SK-N-SH (cell line): ENCODE measurements around the gene CYSTM1. TPM values are rescaled to one million over a fixed set of nuclear protein-coding genes. Genes with fewer than 3 reads are reported as not detected.

Experiments used
- CTCF ChIA-PET: fragments of 300-600, 350-600 bp; formaldehyde crosslinking; extraction: SDS; loops from one replicate; lab custom pipeline; 2021; lab: Yijun Ruan, JAX
- POLR2A ChIA-PET: fragments of 350-600 bp; sonication (Branson Sonifier 250); formaldehyde crosslinking; extraction: SDS; loops from one replicate; lab custom pipeline; 2020; ENCODE audit warnings: antibody characterized with exemption, inconsistent platforms; lab: Yijun Ruan, JAX
- DNase-seq: peaks from one replicate; pipeline ENCODE4 v3.0.0; 2012
- H2AFZ ChIP-seq: fragments of 200-600 bp; sonication (generic); 2 replicates; pipeline ENCODE4 v1.8.1; 2016; ENCODE audit warnings: antibody characterized with exemption, mild to moderate bottlenecking, low read depth
- H3F3A ChIP-seq: fragments of 200-600 bp; sonication (generic); replicated peaks from 2 replicates; pipeline ENCODE3; 2016; ENCODE audit warnings: antibody characterized with exemption, mild to moderate bottlenecking; ENCODE audit not compliant: insufficient read depth
- H3K27ac ChIP-seq, 2 experiments: fragments of 200-500 bp in 1 of 2; fragments of 200-600 bp in 1 of 2; sonication (Bioruptor generic) in 1 of 2; sonication (generic), shearing (Covaris generic) in 1 of 2; 2 replicates each; pipeline versions ENCODE4 v1.5.1 to v1.6.1; 2014 to 2016; ENCODE audit warnings: low read depth in 2 of 2, inconsistent platforms in 1 of 2, low read length in 1 of 2, mild to moderate bottlenecking in 1 of 2, mixed read lengths in 1 of 2
- H3K27me3 ChIP-seq: fragments of 200-600 bp; sonication (generic), shearing (Covaris generic); 2 replicates; pipeline ENCODE4 v1.6.1; 2016; ENCODE audit warnings: mixed run types; ENCODE audit not compliant: insufficient read depth
- H3K36me3 ChIP-seq, 2 experiments: fragments of 200-500 bp in 1 of 2; fragments of 200-600 bp in 1 of 2; sonication (Bioruptor generic) in 1 of 2; sonication (generic) in 1 of 2; replicated peaks in 1 of 2; 2 replicates each; pipeline versions ENCODE3 to v1.5.1; 2014 to 2016; ENCODE audit warnings: low read length in 1 of 2, mild to moderate bottlenecking in 1 of 2; ENCODE audit not compliant: insufficient read depth in 2 of 2, control insufficient read depth in 1 of 2
- H3K4me1 ChIP-seq, 2 experiments: fragments of 200-500 bp in 1 of 2; fragments of 200-600 bp in 1 of 2; sonication (Bioruptor generic) in 1 of 2; sonication (generic), shearing (Covaris generic) in 1 of 2; 2 replicates each; pipeline versions ENCODE4 v1.5.1 to v1.6.1; 2014 to 2016; ENCODE audit warnings: low read depth in 1 of 2, low read length in 1 of 2, mixed run types in 1 of 2; ENCODE audit not compliant: insufficient read depth in 2 of 2, control insufficient read depth in 1 of 2
- H3K4me2 ChIP-seq: fragments of 200-600 bp; sonication (generic), shearing (Covaris generic); 2 replicates; pipeline ENCODE4 v1.6.1; 2017; ENCODE audit warnings: mixed run types
- H3K4me3 ChIP-seq, 2 experiments: fragments of 200-500 bp in 1 of 2; fragments of 200-600 bp in 1 of 2; sonication (Bioruptor generic) in 1 of 2; sonication (generic), shearing (Covaris generic) in 1 of 2; 2 replicates each; pipeline versions ENCODE4 v1.5.1 to v1.8.1; 2014 to 2016; ENCODE audit warnings: low read depth in 2 of 2, inconsistent platforms in 1 of 2, low read length in 1 of 2, mild to moderate bottlenecking in 1 of 2, mixed read lengths in 1 of 2, moderate library complexity in 1 of 2
- H3K79me2 ChIP-seq: fragments of 200-600 bp; sonication (generic); 2 replicates; pipeline ENCODE4 v1.8.1; 2017; ENCODE audit warnings: mild to moderate bottlenecking; ENCODE audit not compliant: insufficient read depth
- H3K9ac ChIP-seq: fragments of 200-600 bp; sonication (generic); 2 replicates; pipeline ENCODE4 v1.6.1; 2017; ENCODE audit warnings: mixed run types
- H3K9me2 ChIP-seq: fragments of 200-600 bp; sonication (generic); 2 replicates; pipeline ENCODE4 v1.6.1; 2017; ENCODE audit warnings: mixed run types
- H3K9me3 ChIP-seq: fragments of 200-600 bp; sonication (generic); 2 replicates; pipeline ENCODE4 v1.6.1; 2017; ENCODE audit warnings: mixed run types, mild to moderate bottlenecking, moderate library complexity
- H4K20me1 ChIP-seq: fragments of 200-600 bp; sonication (generic); 2 replicates; pipeline ENCODE4 v1.6.1; 2017; ENCODE audit warnings: mild to moderate bottlenecking, mixed run types; ENCODE audit not compliant: insufficient read depth
- ELF1 ChIP-seq: IDR thresholded peaks from 2 replicates; pipeline ENCODE4 v1.4.0; 2012
- EZH2phosphoT487 ChIP-seq: fragments of 200-600 bp; sonication (generic); IDR thresholded peaks from 2 replicates; pipeline ENCODE4 v1.6.1; 2017; ENCODE audit warnings: low read depth, mixed run types, mild to moderate bottlenecking, antibody characterized with exemption, moderate library complexity, borderline replicate concordance
- FOSL2 ChIP-seq: IDR thresholded peaks from 2 replicates; pipeline ENCODE4 v1.4.0; 2012; ENCODE audit warnings: low read depth, mild to moderate bottlenecking, moderate library complexity, borderline replicate concordance
- FOXM1 ChIP-seq: IDR thresholded peaks from 2 replicates; pipeline ENCODE4 v1.4.0; 2012; ENCODE audit warnings: low read depth, mild to moderate bottlenecking
- GABPA ChIP-seq: IDR thresholded peaks from 2 replicates; pipeline ENCODE4 v1.4.0; 2012; ENCODE audit warnings: low read depth, mild to moderate bottlenecking
- GATA2 ChIP-seq: sonication (generic); formaldehyde crosslinking; IDR thresholded peaks from 2 replicates; pipeline ENCODE4 v1.5.0; 2020; ENCODE audit warnings: mild to moderate bottlenecking, missing genetic modification reagents
- MXI1 ChIP-seq: IDR thresholded peaks from 2 replicates; pipeline ENCODE4 v1.6.1; 2012; ENCODE audit warnings: mild to moderate bottlenecking, low read depth, low read length, improper control_type of control experiment
- NFIC ChIP-seq: IDR thresholded peaks from 2 replicates; pipeline ENCODE4 v1.4.0; 2012; ENCODE audit warnings: borderline replicate concordance
- RAD21 ChIP-seq: IDR thresholded peaks from 2 replicates; pipeline ENCODE4 v1.6.1; 2012; ENCODE audit warnings: mild to moderate bottlenecking, low read length
- RFX5 ChIP-seq: IDR thresholded peaks from 2 replicates; pipeline ENCODE4 v1.6.1; 2012; ENCODE audit warnings: mild to moderate bottlenecking, improper control_type of control experiment, low read length
- SIN3A ChIP-seq: IDR thresholded peaks from 2 replicates; pipeline ENCODE4 v1.6.1; 2012; ENCODE audit warnings: low read depth, mild to moderate bottlenecking, low read length, moderate library complexity, borderline replicate concordance
- TAF1 ChIP-seq: IDR thresholded peaks from 2 replicates; pipeline ENCODE4 v1.6.1; 2012; ENCODE audit warnings: low read depth, mild to moderate bottlenecking, low read length, moderate library complexity, borderline replicate concordance
- TCF12 ChIP-seq: IDR thresholded peaks from 2 replicates; pipeline ENCODE4 v1.4.0; 2012
- TEAD4 ChIP-seq: IDR thresholded peaks from 2 replicates; pipeline ENCODE4 v1.4.0; 2012; ENCODE audit warnings: mild to moderate bottlenecking, borderline replicate concordance; ENCODE audit not compliant: insufficient read depth
- YY1 ChIP-seq: IDR thresholded peaks from 2 replicates; pipeline ENCODE4 v1.4.0; 2012; ENCODE audit warnings: low read depth, mild to moderate bottlenecking
- WGBS: methylation state at CpG from one replicate; pipeline ENCODE4 v1.1.6; 2017; ENCODE audit warnings: low lambda C conversion rate; 5-methylcytosine and 5-hydroxymethylcytosine counted together
- polyA plus RNA-seq, 3 experiments: library from polyadenylated mRNA; depleted of rRNA; stranded (reverse); fragments of >200 nt; gene quantifications; 2 replicates each; pipeline ENCODE4 v1.2.3, GENCODE V29; 2012
- TF ChIP-seq, protein P1 (sequence below): fragments of 200-600 bp; sonication (generic); IDR thresholded peaks from 2 replicates; pipeline ENCODE4 v1.6.1; 2017; ENCODE audit warnings: antibody characterized with exemption, mild to moderate bottlenecking, moderate library complexity
- TF ChIP-seq, protein P2 (sequence below): fragments of 150-350 bp; IDR thresholded peaks from 2 replicates; pipeline ENCODE4 v1.6.1; 2017; ENCODE audit warnings: antibody characterized with exemption, low read length, low read depth, borderline replicate concordance
- TF ChIP-seq, protein P3 (sequence below): IDR thresholded peaks from 2 replicates; pipeline ENCODE4 v1.4.0; 2012; ENCODE audit warnings: low read depth, borderline replicate concordance
- TF ChIP-seq, protein P4 (sequence below): fragments of 150-350 bp; IDR thresholded peaks from 2 replicates; pipeline ENCODE4 v1.6.1; 2016; ENCODE audit warnings: mild to moderate bottlenecking, low read depth, low read length
- TF ChIP-seq, protein P5 (sequence below): IDR thresholded peaks from 2 replicates; pipeline ENCODE4 v1.4.0; 2012; ENCODE audit warnings: low read depth

CYSTM1 gene
- polyA plus RNA-seq, 1 of the 3 experiments (the other 2 are of a cell fraction): 27.1 TPM

DNA sequence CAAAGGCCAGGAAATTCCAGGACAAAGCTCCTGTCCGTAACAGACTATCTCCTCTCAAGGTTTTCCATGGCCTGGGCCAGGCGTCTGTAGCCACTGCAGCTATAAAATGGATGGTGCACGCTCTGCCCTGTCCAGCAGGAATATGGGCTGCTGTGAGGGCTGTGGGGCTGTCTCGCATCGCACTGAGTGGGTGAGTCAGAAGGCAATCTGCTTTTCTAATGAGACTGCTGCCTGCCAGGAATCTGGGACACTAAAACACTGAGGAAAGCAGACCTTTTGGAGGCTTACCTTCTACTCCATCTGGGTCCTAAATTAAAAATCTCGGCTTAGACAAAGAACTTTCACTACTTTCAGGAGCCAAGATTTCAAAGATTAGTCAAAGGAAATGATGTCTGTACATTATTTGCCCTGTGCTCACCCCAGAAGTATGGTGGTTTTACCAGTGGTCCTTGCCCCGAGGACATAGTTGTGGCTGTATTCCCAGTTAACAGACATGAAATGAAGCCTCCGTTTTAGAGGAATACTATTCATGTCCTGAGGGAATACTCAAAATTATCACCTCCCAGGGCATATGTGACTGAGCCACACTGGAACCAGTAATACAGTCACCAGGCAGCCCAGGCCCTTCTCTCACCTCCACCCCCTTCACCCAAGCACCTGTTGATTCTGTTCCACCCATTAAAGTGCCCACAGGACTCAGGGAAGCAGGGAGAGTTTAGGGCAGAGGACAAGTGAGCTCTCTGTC is 71.6 kb downstream of the CYSTM1 start (continued):
- TF ChIP-seq, protein P1, sequence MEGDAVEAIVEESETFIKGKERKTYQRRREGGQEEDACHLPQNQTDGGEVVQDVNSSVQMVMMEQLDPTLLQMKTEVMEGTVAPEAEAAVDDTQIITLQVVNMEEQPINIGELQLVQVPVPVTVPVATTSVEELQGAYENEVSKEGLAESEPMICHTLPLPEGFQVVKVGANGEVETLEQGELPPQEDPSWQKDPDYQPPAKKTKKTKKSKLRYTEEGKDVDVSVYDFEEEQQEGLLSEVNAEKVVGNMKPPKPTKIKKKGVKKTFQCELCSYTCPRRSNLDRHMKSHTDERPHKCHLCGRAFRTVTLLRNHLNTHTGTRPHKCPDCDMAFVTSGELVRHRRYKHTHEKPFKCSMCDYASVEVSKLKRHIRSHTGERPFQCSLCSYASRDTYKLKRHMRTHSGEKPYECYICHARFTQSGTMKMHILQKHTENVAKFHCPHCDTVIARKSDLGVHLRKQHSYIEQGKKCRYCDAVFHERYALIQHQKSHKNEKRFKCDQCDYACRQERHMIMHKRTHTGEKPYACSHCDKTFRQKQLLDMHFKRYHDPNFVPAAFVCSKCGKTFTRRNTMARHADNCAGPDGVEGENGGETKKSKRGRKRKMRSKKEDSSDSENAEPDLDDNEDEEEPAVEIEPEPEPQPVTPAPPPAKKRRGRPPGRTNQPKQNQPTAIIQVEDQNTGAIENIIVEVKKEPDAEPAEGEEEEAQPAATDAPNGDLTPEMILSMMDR: no peak
- TF ChIP-seq MXI1: peak; percentile 40; the same call in 1 of the 2 replicates
- no peak for TF ChIP-seq FOXM1
- TF ChIP-seq, protein P2, sequence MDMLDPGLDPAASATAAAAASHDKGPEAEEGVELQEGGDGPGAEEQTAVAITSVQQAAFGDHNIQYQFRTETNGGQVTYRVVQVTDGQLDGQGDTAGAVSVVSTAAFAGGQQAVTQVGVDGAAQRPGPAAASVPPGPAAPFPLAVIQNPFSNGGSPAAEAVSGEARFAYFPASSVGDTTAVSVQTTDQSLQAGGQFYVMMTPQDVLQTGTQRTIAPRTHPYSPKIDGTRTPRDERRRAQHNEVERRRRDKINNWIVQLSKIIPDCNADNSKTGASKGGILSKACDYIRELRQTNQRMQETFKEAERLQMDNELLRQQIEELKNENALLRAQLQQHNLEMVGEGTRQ: no peak
- TF ChIP-seq RFX5: no peak
- TF ChIP-seq, protein P3, sequence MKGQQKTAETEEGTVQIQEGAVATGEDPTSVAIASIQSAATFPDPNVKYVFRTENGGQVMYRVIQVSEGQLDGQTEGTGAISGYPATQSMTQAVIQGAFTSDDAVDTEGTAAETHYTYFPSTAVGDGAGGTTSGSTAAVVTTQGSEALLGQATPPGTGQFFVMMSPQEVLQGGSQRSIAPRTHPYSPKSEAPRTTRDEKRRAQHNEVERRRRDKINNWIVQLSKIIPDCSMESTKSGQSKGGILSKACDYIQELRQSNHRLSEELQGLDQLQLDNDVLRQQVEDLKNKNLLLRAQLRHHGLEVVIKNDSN: no peak

DNA sequence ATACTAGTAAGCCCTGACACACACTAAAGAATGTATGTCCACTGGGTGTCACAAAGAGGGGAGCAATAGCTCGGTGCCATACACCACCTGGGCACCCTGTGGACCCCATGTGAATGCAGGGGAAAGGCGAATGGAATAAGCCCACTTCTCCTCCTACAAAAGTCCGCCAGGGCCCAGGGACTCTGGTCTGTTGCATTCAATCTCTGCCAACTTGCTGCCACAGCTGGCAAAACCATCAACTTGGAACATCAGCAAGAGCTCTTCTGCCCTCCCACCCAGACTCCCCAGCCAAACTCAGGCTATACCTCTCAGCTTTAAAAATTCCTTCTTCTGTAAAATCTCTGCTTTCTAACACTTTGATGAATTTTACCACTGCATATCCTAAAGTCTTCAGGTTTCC is 73.4 kb downstream of the CYSTM1 start:
- Histone ChIP-seq H3K27ac (no peak overlapping the region), H3K27me3 (no peaks in the 10 kb centered on the region), H3K4me2 (no peak overlapping the region), H3K4me3 (no peak overlapping the region), H3K4me1 (peaks cover 22 to 36% of the 10 kb centered on the region in 2 experiments), H2AFZ (no peak overlapping the region), H3K9me2 (no peaks in the 10 kb centered on the region), H3K9ac (no peak overlapping the region), H4K20me1 (no peaks in the 10 kb centered on the region), H3K79me2 (peaks cover 50% of the 10 kb centered on the region; the same call in 1 of the 2 replicates), H3K36me3 (peaks cover 11 to 18% of the 10 kb centered on the region in 2 experiments), H3F3A (peaks cover 63% of the 10 kb centered on the region), H3K9me3 (no peaks in the 10 kb centered on the region)
- 74% methylated on average over 3 of the region's 3 CpGs for WGBS
- no peak for TF ChIP-seq RAD21
- TF ChIP-seq, protein P4, sequence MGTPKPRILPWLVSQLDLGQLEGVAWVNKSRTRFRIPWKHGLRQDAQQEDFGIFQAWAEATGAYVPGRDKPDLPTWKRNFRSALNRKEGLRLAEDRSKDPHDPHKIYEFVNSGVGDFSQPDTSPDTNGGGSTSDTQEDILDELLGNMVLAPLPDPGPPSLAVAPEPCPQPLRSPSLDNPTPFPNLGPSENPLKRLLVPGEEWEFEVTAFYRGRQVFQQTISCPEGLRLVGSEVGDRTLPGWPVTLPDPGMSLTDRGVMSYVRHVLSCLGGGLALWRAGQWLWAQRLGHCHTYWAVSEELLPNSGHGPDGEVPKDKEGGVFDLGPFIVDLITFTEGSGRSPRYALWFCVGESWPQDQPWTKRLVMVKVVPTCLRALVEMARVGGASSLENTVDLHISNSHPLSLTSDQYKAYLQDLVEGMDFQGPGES: no peak
- no peak for TF ChIP-seq TEAD4
- no peak for TF ChIP-seq FOSL2
- no peak for TF ChIP-seq TCF12
- TF ChIP-seq ELF1: no peak
- no peak for TF ChIP-seq MXI1
- no peak for TF ChIP-seq NFIC
- TF ChIP-seq, protein P5, sequence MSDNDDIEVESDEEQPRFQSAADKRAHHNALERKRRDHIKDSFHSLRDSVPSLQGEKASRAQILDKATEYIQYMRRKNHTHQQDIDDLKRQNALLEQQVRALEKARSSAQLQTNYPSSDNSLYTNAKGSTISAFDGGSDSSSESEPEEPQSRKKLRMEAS: no peak
- no peak for TF ChIP-seq GABPA
- no peak for TF ChIP-seq EZH2phosphoT487
- no peak for TF ChIP-seq RFX5
- TF ChIP-seq GATA2: no peak
- TF ChIP-seq, protein P3: no peak
- TF ChIP-seq TAF1: no peak
- no peak for TF ChIP-seq SIN3A
- TF ChIP-seq YY1: no peak
- ChIA-PET CTCF (interaction anchor here (0.6 to 1.8 kb wide), 6 partner anchors 9 to 110 kb away, joined by 3 to 6 read pairs (median 3); no protein-coding TSS in a partner anchor), POLR2A (no interaction called here)
- no peak for DNase-seq
